Panc1 (cell line): ENCODE data around the gene LRP1B.

Experiments
- CTCF ChIP-seq: fragments of 450-650 bp; IDR thresholded peaks from 2 replicates; pipeline ENCODE4 v1.5.1; 2017; ENCODE audit warnings: mild to moderate bottlenecking
- REST ChIP-seq, 2 experiments: IDR thresholded peaks; 2 replicates each; pipeline ENCODE4 v1.6.1; 2011 to 2012; ENCODE audit warnings: low read depth in 2 of 2, control low read depth in 1 of 2, low read length in 1 of 2, mild to moderate bottlenecking in 1 of 2, moderate library complexity in 1 of 2; ENCODE audit not compliant: insufficient read depth in 1 of 2
- TCF7L2 ChIP-seq: IDR thresholded peaks from 2 replicates; pipeline ENCODE4 v1.6.1; 2011; ENCODE audit warnings: mild to moderate bottlenecking, low read depth, low read length, inconsistent platforms

DNA sequence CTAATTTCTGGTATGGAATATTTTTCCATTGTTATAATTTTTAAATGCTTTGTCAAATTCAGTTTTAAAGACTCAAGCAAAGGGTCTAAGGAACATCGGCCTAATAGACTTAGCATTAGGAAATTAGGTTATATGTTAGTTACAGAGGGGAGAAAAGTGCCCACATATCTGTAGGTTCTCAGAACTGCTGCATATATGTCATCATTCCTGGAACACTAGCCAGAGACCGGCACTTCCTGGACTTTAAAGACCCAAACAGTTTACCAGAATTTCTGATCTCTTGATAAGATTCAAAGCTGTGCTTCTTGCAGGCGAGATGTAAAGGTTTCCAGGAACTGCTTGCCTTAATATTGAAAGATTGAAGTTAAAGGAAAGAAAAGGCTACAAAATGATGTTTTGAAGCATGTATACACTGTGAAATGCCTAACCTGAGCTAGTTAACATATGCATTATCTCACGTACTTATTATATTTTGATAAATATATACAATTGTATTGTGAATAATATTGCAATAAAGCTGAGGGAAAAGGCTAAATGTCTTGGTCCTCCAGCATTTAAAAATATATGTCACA, 993.6 kb downstream of the LRP1B start:
- TF ChIP-seq CTCF = no peak
- TF ChIP-seq TCF7L2 = no peak
- no peak for TF ChIP-seq REST (IDR thresholded peaks at IDR 0.05; ENCODE audit: insufficient read depth in 1 of 2, low read depth in 2 of 2, low read length in 1 of 2)
